Endothelial cell of umbilical vein (primary cell): ENCODE data around the gene GMPR2.

ENCODE experiments used
- CTCF ChIP-seq, 2 donors: IDR thresholded peaks; 1 replicate in 1 of 2; 2 replicates in 1 of 2; pipeline ENCODE4 v1.5.1; 2011; ENCODE audit warnings: low read length in 2 of 2, mild to moderate bottlenecking in 2 of 2, moderate library complexity in 2 of 2, control low read depth in 1 of 2, inconsistent platforms in 1 of 2, low read depth in 1 of 2; ENCODE audit not compliant: insufficient read depth in 1 of 2; ENCODE audit errors: extremely low read depth in 1 of 2
- POLR2A ChIP-seq: IDR thresholded peaks from 2 replicates; pipeline ENCODE4 v1.6.1; 2012; ENCODE audit warnings: low read depth, mild to moderate bottlenecking, control low read depth, low read length

DNA sequence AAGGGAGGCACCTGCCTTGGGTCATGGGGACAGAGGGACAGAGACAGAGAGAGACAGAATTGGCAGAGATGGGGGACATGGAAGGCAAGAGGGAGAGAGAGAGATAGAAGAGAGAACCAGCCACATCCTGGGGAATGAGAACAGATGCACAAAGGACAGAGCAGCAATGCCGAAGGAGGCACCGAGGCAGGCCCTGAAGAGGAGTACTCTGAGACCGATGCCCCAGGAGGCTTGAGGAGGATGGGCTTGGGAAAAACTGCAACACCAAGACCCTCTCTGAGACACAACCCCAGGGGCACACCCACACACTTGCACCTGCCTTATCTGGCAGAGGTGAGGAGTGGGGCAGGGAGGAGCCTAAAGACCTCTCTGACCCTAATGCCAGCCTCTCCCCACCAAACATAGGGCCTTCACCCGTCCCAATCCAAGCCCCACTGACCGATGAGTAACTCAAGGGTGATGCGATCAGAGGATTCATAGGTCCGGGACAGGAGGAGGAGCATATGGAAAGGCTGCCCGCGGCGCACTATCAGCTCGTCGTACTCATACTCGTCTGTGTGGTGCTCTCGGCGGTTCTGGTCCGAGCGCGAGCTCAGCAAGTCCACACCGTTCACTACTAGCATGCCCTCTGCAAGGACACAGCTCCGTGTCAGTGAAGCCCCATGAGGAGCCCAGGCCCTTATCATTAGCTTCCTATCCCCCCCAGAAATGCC, 28.7 kb downstream of the GMPR2 start:
- TF ChIP-seq CTCF (IDR thresholded peaks at IDR 0.05; ENCODE audit: extremely low read depth in 1 of 2, insufficient read depth in 1 of 2, low read depth in 1 of 2, low read length in 2 of 2) = no peak
- no peak for TF ChIP-seq POLR2A
